H1 (cell line): ENCODE data around the gene BCL7B. TPM values are rescaled to one million over a fixed set of nuclear protein-coding genes. Genes with fewer than 3 reads are reported as not detected.

Source experiments
- CTCF ChIA-PET: fragments of 300-600 bp; sonication (Branson Sonifier 250); formaldehyde crosslinking; loops from one replicate; lab custom pipeline; 2021; ENCODE audit not compliant: partially characterized antibody; lab: Charles Lee
- POLR2A ChIA-PET: fragments of 300-600 bp; sonication (Branson Sonifier 250); formaldehyde crosslinking; loops from one replicate; lab custom pipeline; 2021; ENCODE audit warnings: inconsistent platforms; ENCODE audit not compliant: partially characterized antibody; lab: Charles Lee
- DNase-seq, 2 experiments: peaks; one replicate each; pipeline versions ENCODE4 v3.0.0 to v3.0.0-alpha.2; 2010 to 2022; ENCODE audit warnings: low spot score in 2 of 2, low read depth in 1 of 2, mixed read lengths in 1 of 2
- FAIRE-seq: peaks from 2 replicates; lab custom pipeline; 2011; peaks lifted over from hg19 to GRCh38; lab: Jason Lieb, UNC
- H2AFZ ChIP-seq: 2 replicates; pipeline ENCODE4 v1.8.1; 2012; ENCODE audit warnings: low read length, inconsistent platforms
- H2AK5ac ChIP-seq: 2 replicates; pipeline ENCODE4 v1.6.1; 2013; ENCODE audit warnings: low read depth, low read length
- H2BK120ac ChIP-seq: replicated peaks from 2 replicates; pipeline ENCODE3; 2013; ENCODE audit warnings: low read depth, low read length, inconsistent platforms
- H2BK12ac ChIP-seq: 2 replicates; pipeline ENCODE4 v1.6.1; 2013; ENCODE audit warnings: low read depth, low read length
- H2BK15ac ChIP-seq: 2 replicates; pipeline ENCODE4 v1.6.1; 2013; ENCODE audit warnings: low read length
- H2BK20ac ChIP-seq: 2 replicates; pipeline ENCODE4 v1.6.1; 2013; ENCODE audit warnings: low read length
- H2BK5ac ChIP-seq: 2 replicates; pipeline ENCODE4 v1.6.1; 2013; ENCODE audit warnings: low read depth, low read length
- H3K14ac ChIP-seq: 2 replicates; pipeline ENCODE4 v1.6.1; 2013; ENCODE audit warnings: inconsistent platforms; ENCODE audit not compliant: insufficient read length
- H3K18ac ChIP-seq: 2 replicates; pipeline ENCODE4 v1.6.1; 2013; ENCODE audit warnings: low read length; ENCODE audit errors: extremely low read depth
- H3K23ac ChIP-seq: 2 replicates; pipeline ENCODE4 v1.6.1; 2013; ENCODE audit warnings: inconsistent platforms; ENCODE audit not compliant: insufficient read length
- H3K23me2 ChIP-seq: 2 replicates; pipeline ENCODE4 v1.6.1; 2013; ENCODE audit warnings: low read depth, low read length
- H3K27ac ChIP-seq: 2 replicates; pipeline ENCODE4 v1.6.1; 2011; ENCODE audit warnings: low read depth, low read length, inconsistent platforms
- H3K27me3 ChIP-seq, 4 experiments: replicated peaks in 1 of 4; 1 replicate in 1 of 4; 2 replicates in 3 of 4; pipeline versions ENCODE4 v1.6.1 to v1.8.1; 2011 to 2013; ENCODE audit warnings: low read length in 3 of 4, mild to moderate bottlenecking in 3 of 4, inconsistent platforms in 2 of 4, mixed read lengths in 2 of 4, moderate library complexity in 1 of 4; ENCODE audit not compliant: control insufficient read depth in 3 of 4, insufficient read depth in 3 of 4; ENCODE audit errors: extremely low read depth in 1 of 4
- H3K36me3 ChIP-seq, 4 experiments: 2 replicates each; pipeline versions ENCODE4 v1.6.1 to v1.8.1; 2011 to 2013; ENCODE audit warnings: mild to moderate bottlenecking in 4 of 4, low read length in 3 of 4, moderate library complexity in 2 of 4, control low read depth in 1 of 4, inconsistent platforms in 1 of 4; ENCODE audit not compliant: insufficient read depth in 4 of 4, control insufficient read depth in 2 of 4
- H3K4ac ChIP-seq: replicated peaks from 2 replicates; pipeline ENCODE3; 2013; ENCODE audit warnings: low read length, low read depth, mixed read lengths, inconsistent platforms; ENCODE audit not compliant: insufficient read length
- H3K4me1 ChIP-seq, 4 experiments: replicated peaks in 1 of 4; 1 replicate in 1 of 4; 2 replicates in 3 of 4; pipeline versions ENCODE4 v1.6.1 to v1.8.1; 2011 to 2013; ENCODE audit warnings: low read length in 3 of 4, inconsistent platforms in 2 of 4, mixed read lengths in 1 of 4; ENCODE audit not compliant: insufficient read depth in 4 of 4, control insufficient read depth in 3 of 4
- H3K4me2 ChIP-seq, 2 experiments: 2 replicates each; pipeline versions ENCODE4 v1.6.1 to v1.8.1; 2011 to 2013; ENCODE audit warnings: low read depth in 2 of 2, low read length in 2 of 2, control low read depth in 1 of 2, inconsistent platforms in 1 of 2, mild to moderate bottlenecking in 1 of 2; ENCODE audit not compliant: insufficient read depth in 1 of 2
- H3K4me3 ChIP-seq, 4 experiments: fragments of 200-600, 300-600 bp in 1 of 4; sonication (generic), shearing (Covaris generic), sonication (Bioruptor Twin) in 1 of 4; 2 replicates each; pipeline versions ENCODE4 v1.5.1 to v1.8.1; 2011 to 2016; ENCODE audit warnings: low read length in 4 of 4, low read depth in 3 of 4, control low read depth in 2 of 4, inconsistent platforms in 2 of 4, mild to moderate bottlenecking in 2 of 4, mixed read lengths in 1 of 4, moderate library complexity in 1 of 4; ENCODE audit not compliant: insufficient read depth in 2 of 4; ENCODE audit errors: extremely low read depth in 1 of 4
- H3K56ac ChIP-seq: replicated peaks from 2 replicates; pipeline ENCODE3; 2013; ENCODE audit warnings: low read depth, mild to moderate bottlenecking, mixed read lengths, low read length, inconsistent platforms; ENCODE audit not compliant: insufficient read length
- H3K79me1 ChIP-seq: 2 replicates; pipeline ENCODE4 v1.6.1; 2013; ENCODE audit warnings: low read depth, low read length, control low read depth
- H3K79me2 ChIP-seq, 2 experiments: 2 replicates each; pipeline versions ENCODE4 v1.6.1 to v1.8.1; 2012 to 2013; ENCODE audit warnings: low read length in 2 of 2, mild to moderate bottlenecking in 2 of 2, inconsistent platforms in 1 of 2; ENCODE audit not compliant: insufficient read depth in 2 of 2, control insufficient read depth in 1 of 2
- H3K9ac ChIP-seq, 4 experiments: replicated peaks in 1 of 4; 1 replicate in 1 of 4; 2 replicates in 3 of 4; pipeline versions ENCODE4 v1.6.1 to v1.8.1; 2011 to 2013; ENCODE audit warnings: low read depth in 3 of 4, low read length in 3 of 4, control low read depth in 2 of 4, mild to moderate bottlenecking in 2 of 4, moderate library complexity in 2 of 4, inconsistent platforms in 1 of 4; ENCODE audit errors: extremely low read depth in 1 of 4
- H3K9me3 ChIP-seq, 2 experiments: 2 replicates each; pipeline versions ENCODE4 v1.6.1 to v1.8.1; 2012 to 2013; ENCODE audit warnings: mild to moderate bottlenecking in 2 of 2, moderate library complexity in 2 of 2, control low read depth in 1 of 2, inconsistent platforms in 1 of 2, low read depth in 1 of 2, low read length in 1 of 2, mixed read lengths in 1 of 2; ENCODE audit not compliant: insufficient read depth in 2 of 2
- H4K20me1 ChIP-seq, 2 experiments: replicated peaks in 1 of 2; 2 replicates each; pipeline versions ENCODE3 to v1.8.1; 2011 to 2013; ENCODE audit warnings: inconsistent platforms in 2 of 2, low read length in 2 of 2, mild to moderate bottlenecking in 1 of 2; ENCODE audit not compliant: insufficient read depth in 2 of 2, control insufficient read depth in 1 of 2
- H4K5ac ChIP-seq: 2 replicates; pipeline ENCODE4 v1.6.1; 2013; ENCODE audit warnings: low read length, low read depth, mixed read lengths, inconsistent platforms; ENCODE audit not compliant: insufficient read length
- H4K8ac ChIP-seq: 2 replicates; pipeline ENCODE4 v1.8.0; 2013; ENCODE audit warnings: mild to moderate bottlenecking, moderate library complexity, low read length, inconsistent platforms; ENCODE audit not compliant: insufficient read depth; ENCODE audit errors: extremely low read depth
- H4K91ac ChIP-seq: replicated peaks from 2 replicates; pipeline ENCODE3; 2013; ENCODE audit warnings: low read length, mixed read lengths, inconsistent platforms; ENCODE audit not compliant: insufficient read length
- RNF2 ChIP-seq: fragments of 200-900, 300-1000 bp; sonication (generic); IDR thresholded peaks from 2 replicates; pipeline ENCODE4 v1.7.1; 2016; ENCODE audit warnings: borderline replicate concordance, low read depth, mild to moderate bottlenecking, antibody characterized with exemption, low read length; ENCODE audit not compliant: poor library complexity, severe bottlenecking; ENCODE audit errors: missing control alignments
- SP2 ChIP-seq: IDR thresholded peaks from 2 replicates; pipeline ENCODE4 v1.6.1; 2012; ENCODE audit warnings: mild to moderate bottlenecking, low read length, inconsistent platforms
- WGBS, 2 experiments: shearing (Covaris generic) in 1 of 2; methylation state at CpG; one replicate each; pipeline versions ENCODE4 v1.1.6 to v1.1.7; 2013 to 2015; ENCODE audit warnings: low lambda C conversion rate in 2 of 2, mixed read lengths in 2 of 2, inconsistent platforms in 1 of 2, low coverage in 1 of 2, missing lambda C conversion rate in 1 of 2; ENCODE audit not compliant: insufficient replicate concordance in 2 of 2, insufficient coverage in 1 of 2, insufficient read length in 1 of 2; ENCODE audit errors: extremely low coverage in 1 of 2, missing lambda C conversion rate in 1 of 2; 5-methylcytosine and 5-hydroxymethylcytosine counted together
- polyA plus RNA-seq, 7 experiments: library from polyadenylated mRNA; depleted of rRNA in 3 of 7; stranded (reverse) in 5 of 7; unstranded in 2 of 7; fragments of >200 nt in 5 of 7; fragments of 200-250 nt in 2 of 7; gene quantifications; 1 replicate in 5 of 7; 2 replicates in 1 of 7; 4 replicates in 1 of 7; pipeline versions ENCODE4 v1.2.1 to v1.2.3, GENCODE V29; 2011 to 2013; ENCODE audit warnings: missing spikeins in 2 of 7, mixed read lengths in 2 of 7
- total RNA-seq: library from RNA; stranded (reverse); fragmentation: NEBNext Ultra II Directional; extraction: Animal tissue kit (Norgen Biotek cat#: 25700); gene quantifications from 2 replicates; pipeline ENCODE4 v1.2.1, GENCODE V29; 2021

Gene BCL7B
- total and polyA plus RNA-seq, 2 of the 8 experiments (the other 6 are each of a cell fraction or from before 2014, with no cell fraction given), result 24.9 to 44.6 TPM

- Histone ChIP-seq H2BK120ac (no peak overlapping the region), H3K14ac (no peak overlapping the region), H3K23me2 (peaks cover 6% of the 10 kb centered on the region; the same call in 1 of the 2 replicates), H2BK20ac (no peak overlapping the region), H3K56ac (no peak overlapping the region), H2AFZ (no peak overlapping the region), H4K8ac (no peak overlapping the region), H4K20me1 (peaks cover 0 to 4% of the 10 kb centered on the region in 2 experiments), H3K9ac (no peak overlapping the region), H3K4me2 (no peak overlapping the region), H2AK5ac (no peak overlapping the region), H2BK12ac (no peak overlapping the region), H3K4me3 (no peak overlapping the region), H3K4ac (no peak overlapping the region), H3K23ac (no peak overlapping the region), H2BK15ac (no peak overlapping the region), H3K4me1 (peaks cover 0 to 14% (median 4%) of the 10 kb centered on the region in 4 experiments; a peak in 6 of 7 replicates), H3K18ac (no peak overlapping the region), H3K9me3 (no peaks in the 10 kb centered on the region), H3K27me3 (no peaks in the 10 kb centered on the region), H3K79me1 (no peaks in the 10 kb centered on the region), H4K91ac (no peak overlapping the region), H2BK5ac (no peak overlapping the region), H4K5ac (no peak overlapping the region), H3K27ac (no peak overlapping the region), H3K36me3 (no peaks in the 10 kb centered on the region; a peak in 1 of 8 replicates), H3K79me2 (no peaks in the 10 kb centered on the region)
- ChIA-PET POLR2A (interaction anchor here (0.7 to 1.6 kb wide), 6 partner anchors 12 to 107 kb away, joined by 3 to 6 read pairs (median 3); partner anchors contain the start of genes BUD23 and DNAJC30), CTCF (interaction anchor here (0.5 to 9.6 kb wide), 9 partner anchors 6 to 125 kb away, joined by 3 to 74 read pairs (median 3); no protein-coding TSS in a partner anchor)
- TF ChIP-seq RNF2 (no peak), SP2 (no peak)
- WGBS, 2 experiments, result 83% methylated on average over 13 of the region's 13 CpGs; no CpG with 5 or more reads in 1 of the 2 experiments
- FAIRE-seq (no peak), DNase-seq (no peak)
Observed at GRCh38 chr7:73599151-73599882, 41.8 kb upstream of the BCL7B start.
